ENCODE results near the gene TRIM34. TPM values are rescaled to one million over a fixed set of nuclear protein-coding genes. Genes with fewer than 3 reads are reported as not detected.

TRIM34 gene
- total and polyA plus RNA-seq, 2 of the 8 experiments (the other 6 are each of a cell fraction or from before 2014, with no cell fraction given) = 0.76 to 5.8 TPM

DNA sequence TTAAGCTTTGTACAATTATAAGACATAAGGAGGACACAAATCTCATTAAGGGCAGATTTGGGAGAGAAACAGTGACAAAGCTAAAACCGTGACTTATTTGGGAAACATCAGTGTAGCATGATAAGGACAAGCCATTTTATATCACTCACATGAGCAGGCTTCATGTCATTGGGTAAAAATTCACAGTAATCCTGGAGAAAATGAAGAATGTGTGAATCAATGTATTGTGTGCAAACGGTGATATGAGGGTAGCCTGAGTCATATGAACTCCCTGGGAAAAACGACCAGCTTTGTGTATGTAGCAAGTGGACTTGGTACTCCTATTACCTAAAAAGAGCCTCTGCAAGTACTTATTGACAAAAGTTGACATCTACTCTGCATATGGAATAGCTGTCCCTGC is 6.0 kb upstream of the TRIM34 start:
- no peak for TF ChIP-seq SAP30 (IDR thresholded peaks at IDR 0.05; ENCODE audit: insufficient read depth, insufficient replicate concordance, low read length)
- TF ChIP-seq, protein P1, sequence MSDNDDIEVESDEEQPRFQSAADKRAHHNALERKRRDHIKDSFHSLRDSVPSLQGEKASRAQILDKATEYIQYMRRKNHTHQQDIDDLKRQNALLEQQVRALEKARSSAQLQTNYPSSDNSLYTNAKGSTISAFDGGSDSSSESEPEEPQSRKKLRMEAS (IDR thresholded peaks at IDR 0.05) = no peak
- TF ChIP-seq RBBP5 (IDR thresholded peaks at IDR 0.05; ENCODE audit: borderline replicate concordance, low read depth, low read length) = no peak
- no peak for TF ChIP-seq CHD2 (IDR thresholded peaks at IDR 0.05; ENCODE audit: low read length)
- TF ChIP-seq KDM4A (IDR thresholded peaks at IDR 0.05; ENCODE audit: low read depth, low read length, severe bottlenecking) = no peak
- TF ChIP-seq EZH2 (IDR thresholded peaks at IDR 0.05; ENCODE audit: low read depth, low read length, severe bottlenecking) = no peak
- no peak for TF ChIP-seq JUN (IDR thresholded peaks at IDR 0.05; ENCODE audit: low read depth, low read length)
- TF ChIP-seq TEAD4 (IDR thresholded peaks at IDR 0.05; ENCODE audit: low read depth, low read length) = no peak
- no peak for TF ChIP-seq SRF (IDR thresholded peaks at IDR 0.05; ENCODE audit: low read depth, low read length)
- TF ChIP-seq, protein P2, sequence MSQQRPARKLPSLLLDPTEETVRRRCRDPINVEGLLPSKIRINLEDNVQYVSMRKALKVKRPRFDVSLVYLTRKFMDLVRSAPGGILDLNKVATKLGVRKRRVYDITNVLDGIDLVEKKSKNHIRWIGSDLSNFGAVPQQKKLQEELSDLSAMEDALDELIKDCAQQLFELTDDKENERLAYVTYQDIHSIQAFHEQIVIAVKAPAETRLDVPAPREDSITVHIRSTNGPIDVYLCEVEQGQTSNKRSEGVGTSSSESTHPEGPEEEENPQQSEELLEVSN (IDR thresholded peaks at IDR 0.05) = no peak
- FAIRE-seq (no peak), DNase-seq (ENCODE audit: low read depth in 1 of 2, low spot score in 2 of 2) (no peak)
- H3K79me1 ChIP-seq (ENCODE audit: low read depth, low read length) = no peaks in the 10 kb centered on the region
- H4K91ac ChIP-seq (replicated peaks; ENCODE audit: insufficient read length, low read length) = no peak overlapping the region
- no peak overlapping the region for H3K56ac ChIP-seq (replicated peaks; ENCODE audit: insufficient read length, low read depth, low read length)
- H3K14ac ChIP-seq (ENCODE audit: insufficient read length) = no peak overlapping the region
- ChIA-PET POLR2A (ENCODE audit: partially characterized antibody) (interaction anchor here (1.0 kb wide), 1 partner anchor 23 kb away, joined by 3 read pairs; the partner anchor contains the start of gene TRIM6), CTCF (ENCODE audit: partially characterized antibody) (interaction anchor here (0.9 to 2.9 kb wide), 3 partner anchors 9 to 188 kb away, joined by 4 to 15 read pairs (median 6); no protein-coding TSS in a partner anchor)
- no peak overlapping the region for H2BK5ac ChIP-seq (ENCODE audit: low read depth, low read length)
- no peak overlapping the region for H3K27ac ChIP-seq (ENCODE audit: low read depth, low read length)
- no peak overlapping the region for H3K4me3 ChIP-seq (ENCODE audit: extremely low read depth in 1 of 4, insufficient read depth in 2 of 4, low read depth in 3 of 4, low read length in 4 of 4)
- no peak overlapping the region for H2BK12ac ChIP-seq (ENCODE audit: low read depth, low read length)
- H2BK15ac ChIP-seq (ENCODE audit: low read length) = no peak overlapping the region
- no peak overlapping the region for H4K5ac ChIP-seq (ENCODE audit: insufficient read length, low read depth, low read length)
- H3K4me1 ChIP-seq (replicated peaks in 1 of 4; ENCODE audit: control insufficient read depth in 3 of 4, insufficient read depth in 4 of 4, low read length in 3 of 4) = peaks cover 0 to 8% (median 4%) of the 10 kb centered on the region in 4 experiments; a peak in 3 of 7 replicates
- 87% methylated on average over 3 of the region's 3 CpGs; no CpG with 5 or more reads in 1 of the 2 experiments for WGBS, 2 experiments (ENCODE audit: extremely low coverage in 1 of 2, insufficient coverage in 1 of 2, insufficient read length in 1 of 2, insufficient replicate concordance in 2 of 2, low coverage in 1 of 2, low lambda C conversion rate in 2 of 2, missing lambda C conversion rate in 1 of 2)
- no peaks in the 10 kb centered on the region for H3K36me3 ChIP-seq (ENCODE audit: control insufficient read depth in 2 of 4, insufficient read depth in 4 of 4, low read length in 3 of 4)
- H3K4ac ChIP-seq (replicated peaks; ENCODE audit: insufficient read length, low read depth, low read length) = no peak overlapping the region
- H2AFZ ChIP-seq (ENCODE audit: low read length) = no peak overlapping the region
- H3K9me3 ChIP-seq (ENCODE audit: insufficient read depth in 2 of 2, low read depth in 1 of 2, low read length in 1 of 2) = no peaks in the 10 kb centered on the region
- H2BK20ac ChIP-seq (ENCODE audit: low read length) = no peak overlapping the region
- no peak overlapping the region for H3K4me2 ChIP-seq (ENCODE audit: insufficient read depth in 1 of 2, low read depth in 2 of 2, low read length in 2 of 2)
- H2BK120ac ChIP-seq (replicated peaks; ENCODE audit: low read depth, low read length) = no peak overlapping the region
- no peak overlapping the region for H3K18ac ChIP-seq (ENCODE audit: extremely low read depth, low read length)
- no peaks in the 10 kb centered on the region for H4K20me1 ChIP-seq (replicated peaks in 1 of 2; ENCODE audit: control insufficient read depth in 1 of 2, insufficient read depth in 2 of 2, low read length in 2 of 2)
- H4K8ac ChIP-seq (ENCODE audit: extremely low read depth, insufficient read depth, low read length) = no peak overlapping the region
- H3K23ac ChIP-seq (ENCODE audit: insufficient read length) = no peak overlapping the region
- no peaks in the 10 kb centered on the region for H3K27me3 ChIP-seq (replicated peaks in 1 of 4; ENCODE audit: control insufficient read depth in 3 of 4, extremely low read depth in 1 of 4, insufficient read depth in 3 of 4, low read length in 3 of 4)
- no peak overlapping the region for H2AK5ac ChIP-seq (ENCODE audit: low read depth, low read length)
- no peaks in the 10 kb centered on the region for H3K23me2 ChIP-seq (ENCODE audit: low read depth, low read length)
- H3K9ac ChIP-seq (replicated peaks in 1 of 4; ENCODE audit: extremely low read depth in 1 of 4, low read depth in 3 of 4, low read length in 3 of 4) = no peak overlapping the region
- no peaks in the 10 kb centered on the region for H3K79me2 ChIP-seq (ENCODE audit: control insufficient read depth in 1 of 2, insufficient read depth in 2 of 2, low read length in 2 of 2)
